HG03039 (cell line): ENCODE results near the gene VAV1.
"Not testable (repeated sequence)": the region's sequence is repeated elsewhere in the genome, so short reads cannot be mapped to it uniquely, and the experiment has no call there.

Experiments used
- ATAC-seq: cut with Tn5 transposase; IDR thresholded peaks from one replicate; pipeline ENCODE4 v1.9.1; 2021; ENCODE audit warnings: mild to moderate bottlenecking, moderate library complexity; ENCODE audit not compliant: unreplicated experiment

VAV1 gene

GRCh38 chr19:6812612-6813011 is 40.1 kb downstream of the VAV1 start:
- ATAC-seq = no peak

- ATAC-seq = no peak
Measured at GRCh38 chr19:6813659-6814058, 41.2 kb downstream of the VAV1 start.

GRCh38 chr19:6817179-6817578 is 44.7 kb downstream of the VAV1 start:
- ATAC-seq = no peak

DNA sequence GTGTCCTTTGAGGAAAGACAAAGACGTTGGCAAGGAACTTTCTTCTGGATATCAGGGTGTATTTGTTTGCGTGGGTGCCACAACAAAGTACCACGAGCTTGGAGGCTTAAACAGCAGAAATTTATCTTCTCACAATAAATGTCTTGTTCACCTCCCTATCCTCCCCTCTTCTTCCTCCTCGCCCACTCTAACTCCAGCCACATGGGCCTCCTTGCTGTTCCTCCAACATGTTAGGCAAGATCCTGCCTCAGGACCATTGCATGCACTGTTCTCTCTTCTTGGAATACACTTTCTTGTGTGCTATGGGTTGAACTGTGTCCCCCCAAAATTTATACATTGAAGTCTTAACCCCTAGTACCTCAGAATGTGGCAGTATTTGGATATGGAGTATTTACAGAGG is 45.7 kb downstream of the VAV1 start:
- ATAC-seq = no peak

- no peak for ATAC-seq
Measured at GRCh38 chr19:6819323-6819722, 46.8 kb downstream of the VAV1 start.

- no peak for ATAC-seq
Measured at GRCh38 chr19:6820237-6820636, 47.7 kb downstream of the VAV1 start.

DNA sequence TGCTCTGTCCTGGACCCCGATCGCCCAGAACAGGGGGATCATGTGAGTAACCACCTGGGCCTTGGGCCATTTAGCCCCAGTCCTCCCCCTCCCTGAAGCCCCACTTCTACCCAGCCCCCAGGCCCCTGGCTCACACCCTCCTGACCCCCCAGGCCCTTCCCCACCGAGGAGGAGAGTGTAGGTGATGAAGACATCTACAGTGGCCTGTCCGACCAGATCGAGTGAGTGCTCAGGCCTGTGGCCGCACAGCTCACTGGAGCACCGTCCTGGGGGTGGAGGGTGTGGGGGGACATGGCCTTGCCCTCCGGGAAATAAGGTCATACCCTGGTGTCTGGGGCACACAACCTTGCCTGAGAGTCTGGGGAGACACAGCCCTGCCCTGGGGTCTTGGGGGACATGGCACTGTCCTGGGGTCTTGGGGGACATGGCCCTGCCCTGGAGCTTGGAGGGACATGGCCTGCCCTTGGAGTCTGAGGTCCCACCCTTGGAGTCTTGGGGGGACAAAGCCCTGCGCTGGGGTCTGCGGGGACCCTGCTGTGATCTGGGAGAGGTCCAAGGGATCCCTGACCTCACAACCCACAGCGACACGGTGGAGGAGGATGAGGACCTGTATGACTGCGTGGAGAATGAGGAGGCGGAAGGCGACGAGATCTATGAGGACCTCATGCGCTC is 49.3 kb downstream of the VAV1 start:
- ATAC-seq = no peak

GRCh38 chr19:6822311-6822670 is 49.8 kb downstream of the VAV1 start:
- no peak for ATAC-seq

- ATAC-seq = no peak
Measured at GRCh38 chr19:6825076-6825774, 52.7 kb downstream of the VAV1 start.

GRCh38 chr19:6826281-6826920 is 53.9 kb downstream of the VAV1 start:
- no peak for ATAC-seq

- ATAC-seq = no peak
Measured at GRCh38 chr19:6828306-6828697, 55.8 kb downstream of the VAV1 start.

- ATAC-seq = no peak
Measured at GRCh38 chr19:6828698-6829633, 56.5 kb downstream of the VAV1 start.

- ATAC-seq = not testable (repeated sequence)
Measured at GRCh38 chr19:6829829-6830228, 57.3 kb downstream of the VAV1 start.

- ATAC-seq = not testable (repeated sequence)
Measured at GRCh38 chr19:6831084-6831483, 58.6 kb downstream of the VAV1 start.

- ATAC-seq = no peak
Measured at GRCh38 chr19:6832412-6832811, 59.9 kb downstream of the VAV1 start.

GRCh38 chr19:6833166-6833790 is 60.8 kb downstream of the VAV1 start:
- no peak for ATAC-seq

GRCh38 chr19:6834433-6834832 is 61.9 kb downstream of the VAV1 start:
- ATAC-seq = no peak

DNA sequence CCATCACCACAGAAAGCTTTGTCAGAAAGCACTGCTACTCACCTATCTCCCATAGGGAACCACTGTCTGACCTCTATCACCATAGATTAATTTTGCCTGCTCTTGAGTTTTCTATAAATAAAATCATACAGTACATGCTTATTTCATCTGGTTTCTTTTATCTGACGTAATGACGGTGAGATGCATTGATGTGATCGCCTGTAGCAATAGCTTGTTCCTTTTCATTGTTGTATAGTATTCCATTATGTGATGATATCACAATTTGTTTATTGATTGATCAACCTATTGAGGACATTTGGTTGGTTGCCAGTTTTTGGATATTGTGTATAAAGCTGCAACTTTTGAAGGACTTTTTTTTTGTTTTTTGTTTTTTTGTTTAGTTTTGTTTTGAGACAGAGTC is 63.0 kb downstream of the VAV1 start:
- no peak for ATAC-seq

DNA sequence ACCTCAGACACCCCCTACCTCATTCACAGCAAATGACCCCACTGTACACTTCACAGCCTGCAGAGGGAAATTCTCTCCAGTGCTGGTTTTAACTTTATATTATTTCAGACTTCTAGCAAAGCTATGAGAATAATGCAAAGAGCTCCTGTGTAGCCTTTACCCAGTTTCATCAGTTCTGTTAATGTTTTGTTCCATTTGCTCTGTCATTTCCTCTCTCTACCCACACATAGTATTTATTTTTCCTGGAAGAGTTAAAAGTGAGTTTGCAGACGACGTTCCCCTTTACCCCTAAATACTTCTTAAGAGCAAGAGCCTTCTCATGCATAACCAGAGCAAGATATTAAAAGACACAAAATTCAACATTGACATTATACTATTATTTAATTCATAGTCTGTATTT is 65.0 kb downstream of the VAV1 start:
- no peak for ATAC-seq

GRCh38 chr19:6838062-6838655 is 65.7 kb downstream of the VAV1 start:
- no peak for ATAC-seq
